ENCODE results near the gene DUSP22.
"Not testable (repeated sequence)": the region's sequence is repeated elsewhere in the genome, so short reads cannot be mapped to it uniquely, and the experiment has no call there.

DUSP22 gene

GRCh38 chr6:325161-325860 lies 33.0 kb downstream of the DUSP22 start:
- DNase-seq (ENCODE audit: low spot score): not testable (repeated sequence)

GRCh38 chr6:326066-326465 lies 33.8 kb downstream of the DUSP22 start:
- DNase-seq (ENCODE audit: low spot score): not testable (repeated sequence)

GRCh38 chr6:326896-327537 lies 34.7 kb downstream of the DUSP22 start:
- no peak for DNase-seq (ENCODE audit: low spot score)

GRCh38 chr6:327538-328116 lies 35.3 kb downstream of the DUSP22 start:
- DNase-seq (ENCODE audit: low spot score): peak; percentile 65

GRCh38 chr6:328136-328670 lies 35.9 kb downstream of the DUSP22 start:
- DNase-seq (ENCODE audit: low spot score): peak; percentile 92

- no peak for DNase-seq (ENCODE audit: low spot score)
Measured at GRCh38 chr6:328924-329323, 36.6 kb downstream of the DUSP22 start.

GRCh38 chr6:329888-330691 lies 37.8 kb downstream of the DUSP22 start:
- DNase-seq (ENCODE audit: low spot score): peak; percentile 18

- no peak for DNase-seq (ENCODE audit: low spot score)
Measured at GRCh38 chr6:330948-331347, 38.7 kb downstream of the DUSP22 start.

- no peak for DNase-seq (ENCODE audit: low spot score)
Measured at GRCh38 chr6:331622-332521, 39.6 kb downstream of the DUSP22 start.

GRCh38 chr6:332671-333070 lies 40.4 kb downstream of the DUSP22 start:
- no peak for DNase-seq (ENCODE audit: low spot score)

GRCh38 chr6:333379-334002 lies 41.2 kb downstream of the DUSP22 start:
- DNase-seq (ENCODE audit: low spot score): no peak

- DNase-seq (ENCODE audit: low spot score): no peak
Measured at GRCh38 chr6:334536-335510, 42.5 kb downstream of the DUSP22 start.

- no peak for DNase-seq (ENCODE audit: low spot score)
Measured at GRCh38 chr6:335572-335971, 43.3 kb downstream of the DUSP22 start.

- no peak for DNase-seq (ENCODE audit: low spot score)
Measured at GRCh38 chr6:336159-337114, 44.1 kb downstream of the DUSP22 start.

GRCh38 chr6:337805-338368 lies 45.6 kb downstream of the DUSP22 start:
- no peak for DNase-seq (ENCODE audit: low spot score)

GRCh38 chr6:338815-339262 lies 46.6 kb downstream of the DUSP22 start:
- no peak for DNase-seq (ENCODE audit: low spot score)

- DNase-seq (ENCODE audit: low spot score): no peak
Measured at GRCh38 chr6:339480-339879, 47.2 kb downstream of the DUSP22 start.
